Measurements from ENCODE around the gene CNNM4. TPM values are rescaled to one million over a fixed set of nuclear protein-coding genes. Genes with fewer than 3 reads are reported as not detected.

The CNNM4 gene
- total and polyA plus RNA-seq, 2 of the 4 experiments (the other 2 are of a cell fraction), result 2.0 to 4.1 TPM

GRCh38 chr2:96838345-96839292, 77.9 kb downstream of the CNNM4 start (continued):
- no peak for TF ChIP-seq MAZ (IDR thresholded peaks at IDR 0.05; ENCODE audit: borderline replicate concordance, low read depth, low read length)

GRCh38 chr2:96839293-96839874, 78.7 kb downstream of the CNNM4 start:
- H3K56ac ChIP-seq (ENCODE audit: extremely low read depth, insufficient read depth, low read length), result no peak overlapping the region
- no peak for ATAC-seq (ENCODE audit: low read depth)
- DNase-seq, result no peak

More at GRCh38 chr2:96839293-96839874, 78.7 kb downstream of the CNNM4 start:
- Histone ChIP-seq H2AK9ac (replicated peaks; ENCODE audit: low read depth, low read length, poor library complexity) (peak overlapping the region; percentile 50), H4K5ac (ENCODE audit: low read depth, low read length) (no peak overlapping the region), H3K79me1 (ENCODE audit: low read depth in 1 of 2, low read length in 2 of 2) (no peaks in the 10 kb centered on the region), H2BK20ac (ENCODE audit: low read depth, low read length) (no peak overlapping the region), H3K9me3 (ENCODE audit: control insufficient read depth, insufficient read depth, low read length) (no peaks in the 10 kb centered on the region), H3K18ac (ENCODE audit: low read depth, low read length) (no peak overlapping the region), H3K14ac (replicated peaks; ENCODE audit: low read depth, low read length) (no peak overlapping the region), H2BK120ac (ENCODE audit: low read depth, low read length) (no peak overlapping the region), H3K4me3 (ENCODE audit: insufficient read depth, low read depth, low read length) (no peak overlapping the region), H3K9me1 (ENCODE audit: insufficient read depth, low read length) (no peaks in the 10 kb centered on the region), H3K23ac (ENCODE audit: low read depth, low read length) (no peak overlapping the region), H3K36me3 (ENCODE audit: control insufficient read depth, insufficient read depth, low read length) (peaks cover 3% of the 10 kb centered on the region; the same call in 1 of the 2 replicates), H3K27me3 (ENCODE audit: control insufficient read depth, insufficient read depth, low read length) (no peaks in the 10 kb centered on the region), H3K9ac (ENCODE audit: low read depth, low read length) (no peak overlapping the region), H3K4me1 (ENCODE audit: control insufficient read depth, insufficient read depth, low read length) (no peaks in the 10 kb centered on the region), H3K4ac (ENCODE audit: low read depth, low read length) (no peak overlapping the region), H4K91ac (ENCODE audit: insufficient read depth, low read depth, low read length) (no peak overlapping the region), H2BK15ac (ENCODE audit: low read depth, low read length) (no peak overlapping the region), H3K4me2 (ENCODE audit: low read depth, low read length) (no peak overlapping the region), H2BK5ac (ENCODE audit: low read depth, low read length, poor library complexity, severe bottlenecking) (no peak overlapping the region), H3K27ac (ENCODE audit: insufficient read depth, low read length) (no peak overlapping the region), H4K8ac (ENCODE audit: low read depth in 2 of 2, low read length in 2 of 2) (no peak overlapping the region), H4K20me1 (ENCODE audit: insufficient read depth, low read length) (no peaks in the 10 kb centered on the region; the same call in 1 of the 2 replicates), H2AFZ (replicated peaks; ENCODE audit: low read length, poor library complexity) (peak overlapping the region; percentile 32), H2AK5ac (ENCODE audit: low read depth, low read length) (no peak overlapping the region)
- BruUV-seq (replicated peaks), result no TSS peak
- dilution Hi-C loops (cut with HindIII; ENCODE audit: low sequenced_read_pairs, unreplicated experiment), result no loop called here
- intact Hi-C loops (cut with micrococcal nuclease), result no loop called here
- WGBS, 2 experiments (ENCODE audit: extremely low coverage in 2 of 2, insufficient read length in 1 of 2), result 55% methylated on average over 30 of the region's 42 CpGs; no CpG with 5 or more reads in 1 of the 2 experiments
- ChIA-PET POLR2A (ENCODE audit: unreplicated experiment) (no interaction called here), CTCF (interaction anchor here (1.1 kb wide), 1 partner anchor 18 kb away, joined by 3 read pairs; the partner anchor contains the start of gene ANKRD39)
- in situ Hi-C loops (cut with MboI; ENCODE audit: low sequenced_read_pairs), result no loop called here
- TF ChIP-seq RAD21 (IDR thresholded peaks at IDR 0.05; ENCODE audit: low read length) (no peak), USF2 (IDR thresholded peaks at IDR 0.05; ENCODE audit: low read depth, low read length) (no peak), CHD1 (IDR thresholded peaks at IDR 0.05; ENCODE audit: low read depth, low read length) (no peak)
